Mesenchymal stem cell (in vitro differentiated cells and primary cell): ENCODE data around the gene CATSPERE.

ENCODE experiments used
- DNase-seq: peaks from one replicate; pipeline ENCODE4 v3.0.0-alpha.2; 2013
- H2AFZ ChIP-seq: one replicate; pipeline ENCODE4 v1.6.1; 2013; ENCODE audit warnings: low read depth, mild to moderate bottlenecking, control low read depth, inconsistent platforms, low read length, moderate library complexity
- H2AK5ac ChIP-seq: 2 replicates; pipeline ENCODE4 v1.6.1; 2013; ENCODE audit warnings: low read length, moderate library complexity, mild to moderate bottlenecking, inconsistent platforms; ENCODE audit not compliant: severe bottlenecking
- H2BK120ac ChIP-seq: one replicate; pipeline ENCODE4 v1.6.1; 2013; ENCODE audit warnings: low read depth, mild to moderate bottlenecking, inconsistent platforms, low read length, moderate library complexity
- H2BK12ac ChIP-seq, 2 experiments: one replicate each; pipeline ENCODE4 v1.6.1; 2013; ENCODE audit warnings: inconsistent platforms in 2 of 2, low read length in 2 of 2, mild to moderate bottlenecking in 2 of 2, moderate library complexity in 2 of 2, control low read depth in 1 of 2
- H2BK15ac ChIP-seq: one replicate; pipeline ENCODE4 v1.6.1; 2013; ENCODE audit warnings: mild to moderate bottlenecking, low read depth, inconsistent platforms; ENCODE audit not compliant: poor library complexity, severe bottlenecking
- H2BK5ac ChIP-seq: 2 replicates; pipeline ENCODE4 v1.6.1; 2013; ENCODE audit warnings: low read depth, mild to moderate bottlenecking, low read length, control low read depth, inconsistent platforms; ENCODE audit not compliant: poor library complexity, severe bottlenecking
- H3K14ac ChIP-seq, 2 experiments: one replicate each; pipeline ENCODE4 v1.6.1; 2013; ENCODE audit warnings: inconsistent platforms in 2 of 2, low read length in 2 of 2, control low read depth in 1 of 2, mild to moderate bottlenecking in 1 of 2, moderate library complexity in 1 of 2
- H3K18ac ChIP-seq, 2 experiments: one replicate each; pipeline ENCODE4 v1.6.1; 2013; ENCODE audit warnings: inconsistent platforms in 2 of 2, low read length in 2 of 2, control low read depth in 1 of 2, low read depth in 1 of 2, mild to moderate bottlenecking in 1 of 2
- H3K23ac ChIP-seq, 2 experiments: one replicate each; pipeline ENCODE4 v1.6.1; 2013; ENCODE audit warnings: inconsistent platforms in 2 of 2, low read length in 2 of 2, mild to moderate bottlenecking in 2 of 2, moderate library complexity in 2 of 2, control low read depth in 1 of 2
- H3K27ac ChIP-seq: 2 replicates; pipeline ENCODE4 v1.5.1; 2013; ENCODE audit warnings: mild to moderate bottlenecking, moderate library complexity, low read length, control low read depth, inconsistent platforms; ENCODE audit not compliant: poor library complexity, severe bottlenecking
- H3K27me3 ChIP-seq, 2 experiments: 2 replicates each; pipeline versions ENCODE4 v1.6.1 to v1.7.0; 2013; ENCODE audit warnings: low read length in 2 of 2, mild to moderate bottlenecking in 2 of 2, moderate library complexity in 2 of 2, control low read depth in 1 of 2, inconsistent platforms in 1 of 2; ENCODE audit not compliant: control insufficient read depth in 1 of 2, insufficient read depth in 1 of 2
- H3K36me3 ChIP-seq, 2 experiments: 2 replicates each; pipeline versions ENCODE4 v1.6.1 to v1.7.0; 2013; ENCODE audit warnings: low read length in 2 of 2, control low read depth in 1 of 2, inconsistent platforms in 1 of 2, low read depth in 1 of 2, mild to moderate bottlenecking in 1 of 2; ENCODE audit not compliant: insufficient read depth in 2 of 2, control insufficient read depth in 1 of 2
- H3K4ac ChIP-seq, 2 experiments: one replicate each; pipeline ENCODE4 v1.6.1; 2013; ENCODE audit warnings: inconsistent platforms in 2 of 2, low read length in 2 of 2, mild to moderate bottlenecking in 2 of 2, moderate library complexity in 2 of 2, control low read depth in 1 of 2, low read depth in 1 of 2
- H3K4me1 ChIP-seq: 2 replicates; pipeline ENCODE4 v1.6.1; 2013; ENCODE audit warnings: low read depth, low read length, control low read depth; ENCODE audit not compliant: control insufficient read depth, insufficient read depth
- H3K4me2 ChIP-seq: 2 replicates; pipeline ENCODE4 v1.6.1; 2013; ENCODE audit warnings: low read length, mild to moderate bottlenecking, inconsistent platforms; ENCODE audit not compliant: poor library complexity, severe bottlenecking
- H3K4me3 ChIP-seq, 2 experiments: 2 replicates each; pipeline versions ENCODE4 v1.5.1 to v1.7.0; 2013; ENCODE audit warnings: low read length in 2 of 2, mild to moderate bottlenecking in 2 of 2, control low read depth in 1 of 2, low read depth in 1 of 2; ENCODE audit not compliant: insufficient read depth in 1 of 2
- H3K79me1 ChIP-seq: replicated peaks from 2 replicates; pipeline ENCODE4 v1.6.1; 2013; ENCODE audit warnings: mild to moderate bottlenecking, control low read depth, low read length, inconsistent platforms; ENCODE audit not compliant: poor library complexity, severe bottlenecking
- H3K9ac ChIP-seq: 2 replicates; pipeline ENCODE4 v1.7.0; 2013; ENCODE audit warnings: mild to moderate bottlenecking, low read length, moderate library complexity
- H3K9me3 ChIP-seq: 2 replicates; pipeline ENCODE4 v1.7.0; 2013; ENCODE audit warnings: mild to moderate bottlenecking, low read length; ENCODE audit not compliant: control insufficient read depth
- H4K8ac ChIP-seq: one replicate; pipeline ENCODE4 v1.6.1; 2013; ENCODE audit warnings: inconsistent platforms, mild to moderate bottlenecking, low read length, moderate library complexity
- H4K91ac ChIP-seq: one replicate; pipeline ENCODE4 v1.6.1; 2013; ENCODE audit warnings: mild to moderate bottlenecking, low read length, inconsistent platforms
- WGBS: methylation state at CpG from one replicate; pipeline ENCODE4 v1.1.7; 2013; ENCODE audit warnings: mixed read lengths; 5-methylcytosine and 5-hydroxymethylcytosine counted together

The CATSPERE gene

GRCh38 chr1:244419024-244419423, 42.0 kb upstream of the CATSPERE start:
- no peak overlapping the region for H2BK5ac ChIP-seq
- H3K79me1 ChIP-seq = peaks cover 10% of the 10 kb centered on the region
- H4K91ac ChIP-seq = no peak overlapping the region
- H3K4me2 ChIP-seq = no peak overlapping the region
- H3K9ac ChIP-seq = no peak overlapping the region
- H2AFZ ChIP-seq = no peak overlapping the region
- H3K36me3 ChIP-seq = peaks cover 23 to 98% of the 10 kb centered on the region in 2 experiments
- 94% methylated on average over 4 of the region's 4 CpGs for WGBS
- H3K18ac ChIP-seq = no peak overlapping the region
- no peaks in the 10 kb centered on the region for H3K27me3 ChIP-seq
- H2AK5ac ChIP-seq = no peak overlapping the region
- no peak overlapping the region for H2BK12ac ChIP-seq
- no peak overlapping the region for H3K4me3 ChIP-seq
- H2BK120ac ChIP-seq = no peak overlapping the region
- H3K4me1 ChIP-seq = no peaks in the 10 kb centered on the region
- no peak overlapping the region for H3K27ac ChIP-seq
- DNase-seq = no peak
- no peaks in the 10 kb centered on the region for H3K9me3 ChIP-seq
- H2BK15ac ChIP-seq = no peak overlapping the region
- H4K8ac ChIP-seq = no peak overlapping the region
- no peak overlapping the region for H3K23ac ChIP-seq
- H3K14ac ChIP-seq = no peak overlapping the region
- no peak overlapping the region for H3K4ac ChIP-seq

GRCh38 chr1:244422174-244422573, 38.9 kb upstream of the CATSPERE start:
- Histone ChIP-seq H3K23ac (no peak overlapping the region), H3K79me1 (peaks cover 9% of the 10 kb centered on the region), H3K9ac (no peak overlapping the region), H2BK12ac (no peak overlapping the region), H2BK15ac (no peak overlapping the region), H3K4me2 (no peak overlapping the region), H3K4me1 (no peaks in the 10 kb centered on the region), H3K14ac (no peak overlapping the region), H4K8ac (no peak overlapping the region), H2BK5ac (no peak overlapping the region), H3K18ac (no peak overlapping the region), H3K4me3 (no peak overlapping the region), H2AK5ac (no peak overlapping the region), H2BK120ac (no peak overlapping the region), H3K9me3 (no peaks in the 10 kb centered on the region), H3K27ac (no peak overlapping the region), H2AFZ (no peak overlapping the region), H3K4ac (no peak overlapping the region), H3K27me3 (no peaks in the 10 kb centered on the region), H4K91ac (no peak overlapping the region), H3K36me3 (peaks cover 11 to 93% of the 10 kb centered on the region in 2 experiments)
- DNase-seq = no peak
- 88% methylated on average over 1 of the region's 1 CpG for WGBS

- no peak overlapping the region for H3K9ac ChIP-seq
- no peak overlapping the region for H3K18ac ChIP-seq
- no peak overlapping the region for H3K14ac ChIP-seq
- no peak overlapping the region for H2AK5ac ChIP-seq
- no peak overlapping the region for H3K27ac ChIP-seq
- DNase-seq = no peak
- H2BK15ac ChIP-seq = no peak overlapping the region
- no peaks in the 10 kb centered on the region for H3K4me1 ChIP-seq
- no peaks in the 10 kb centered on the region for H3K9me3 ChIP-seq
- no peak overlapping the region for H2BK12ac ChIP-seq
- H2BK120ac ChIP-seq = no peak overlapping the region
- H3K23ac ChIP-seq = no peak overlapping the region
- no peaks in the 10 kb centered on the region for H3K27me3 ChIP-seq
- no peak overlapping the region for H4K91ac ChIP-seq
- no peak overlapping the region for H3K4me3 ChIP-seq
- 93% methylated on average over 1 of the region's 2 CpGs for WGBS
- H2BK5ac ChIP-seq = no peak overlapping the region
- H3K4me2 ChIP-seq = no peak overlapping the region
- H3K36me3 ChIP-seq = peaks cover 7 to 85% of the 10 kb centered on the region in 2 experiments
- H3K79me1 ChIP-seq = peaks cover 9% of the 10 kb centered on the region
- H3K4ac ChIP-seq = no peak overlapping the region
- H2AFZ ChIP-seq = no peak overlapping the region
- no peak overlapping the region for H4K8ac ChIP-seq
Observed at GRCh38 chr1:244424649-244425334, 36.3 kb upstream of the CATSPERE start.

GRCh38 chr1:244427647-244428046, 33.4 kb upstream of the CATSPERE start:
- Histone ChIP-seq H3K4ac (no peak overlapping the region), H2BK12ac (no peak overlapping the region), H3K23ac (no peak overlapping the region), H4K8ac (no peak overlapping the region), H3K9me3 (no peaks in the 10 kb centered on the region), H3K4me1 (no peaks in the 10 kb centered on the region), H2BK120ac (no peak overlapping the region), H3K36me3 (peaks cover 0 to 81% of the 10 kb centered on the region in 2 experiments), H3K4me2 (no peak overlapping the region), H3K9ac (no peak overlapping the region), H2BK15ac (no peak overlapping the region), H4K91ac (no peak overlapping the region), H2AFZ (no peak overlapping the region), H2AK5ac (no peak overlapping the region), H3K18ac (no peak overlapping the region), H3K4me3 (no peak overlapping the region), H3K27ac (no peak overlapping the region), H3K27me3 (no peaks in the 10 kb centered on the region), H3K79me1 (peaks cover 6% of the 10 kb centered on the region), H3K14ac (no peak overlapping the region), H2BK5ac (no peak overlapping the region)
- DNase-seq = no peak
